HG02798 (cell line): Measurements from ENCODE around the gene TUBB8.
"Not testable (repeated sequence)": the region's sequence is repeated elsewhere in the genome, so short reads cannot be mapped to it uniquely, and the experiment has no call there.

Source experiments
- ATAC-seq: cut with Tn5 transposase; IDR thresholded peaks from one replicate; pipeline ENCODE4 v1.9.1; 2021; ENCODE audit warnings: mild to moderate bottlenecking; ENCODE audit not compliant: unreplicated experiment, poor library complexity

The TUBB8 gene

DNA sequence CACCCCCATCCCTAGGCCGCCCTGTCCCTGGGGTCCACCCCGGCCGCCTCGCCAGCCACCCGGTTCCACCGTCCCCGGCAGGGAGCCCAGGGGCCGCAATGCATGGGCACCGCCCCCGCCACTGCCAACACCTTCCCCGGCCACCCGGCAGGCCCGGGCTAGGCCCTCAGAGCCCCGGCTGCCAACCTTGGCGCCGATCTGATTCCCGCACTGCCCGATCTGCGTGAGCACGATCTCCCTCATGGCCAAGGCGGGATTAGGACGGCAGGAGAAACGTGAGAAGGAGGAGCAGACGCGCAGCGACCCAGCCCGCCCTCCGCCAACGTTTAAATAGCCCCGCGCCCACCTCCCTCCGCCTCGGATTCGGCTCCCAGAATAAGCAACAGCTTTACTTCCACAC lies at the start of gene TUBB8:
Gene TUBB8 (minus strand): TSS at position 301 of the 400 bp plus-strand sequence. CDS start 58 bp downstream, at position 243.
- no peak for ATAC-seq

DNA sequence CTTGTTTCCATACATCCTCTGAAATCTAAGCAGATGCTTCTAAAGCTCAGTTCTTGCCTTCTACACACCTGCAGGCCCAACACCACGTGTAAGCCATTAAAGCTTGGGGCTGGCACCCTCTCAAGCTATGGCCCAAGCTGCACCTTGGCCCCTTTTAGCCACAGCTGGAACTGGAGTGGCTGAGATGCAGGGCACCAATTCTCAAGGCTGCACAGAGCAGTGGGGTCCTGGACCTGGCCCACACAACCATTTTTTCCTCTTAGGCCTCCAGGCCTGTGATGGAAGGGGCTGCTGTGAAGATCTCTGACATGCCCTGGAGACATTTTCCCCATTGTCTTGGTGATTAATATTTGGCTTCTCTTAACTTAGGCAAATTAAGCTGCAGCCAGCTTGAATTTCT lies 47.4 kb upstream of the TUBB8 start:
- no peak for ATAC-seq

DNA sequence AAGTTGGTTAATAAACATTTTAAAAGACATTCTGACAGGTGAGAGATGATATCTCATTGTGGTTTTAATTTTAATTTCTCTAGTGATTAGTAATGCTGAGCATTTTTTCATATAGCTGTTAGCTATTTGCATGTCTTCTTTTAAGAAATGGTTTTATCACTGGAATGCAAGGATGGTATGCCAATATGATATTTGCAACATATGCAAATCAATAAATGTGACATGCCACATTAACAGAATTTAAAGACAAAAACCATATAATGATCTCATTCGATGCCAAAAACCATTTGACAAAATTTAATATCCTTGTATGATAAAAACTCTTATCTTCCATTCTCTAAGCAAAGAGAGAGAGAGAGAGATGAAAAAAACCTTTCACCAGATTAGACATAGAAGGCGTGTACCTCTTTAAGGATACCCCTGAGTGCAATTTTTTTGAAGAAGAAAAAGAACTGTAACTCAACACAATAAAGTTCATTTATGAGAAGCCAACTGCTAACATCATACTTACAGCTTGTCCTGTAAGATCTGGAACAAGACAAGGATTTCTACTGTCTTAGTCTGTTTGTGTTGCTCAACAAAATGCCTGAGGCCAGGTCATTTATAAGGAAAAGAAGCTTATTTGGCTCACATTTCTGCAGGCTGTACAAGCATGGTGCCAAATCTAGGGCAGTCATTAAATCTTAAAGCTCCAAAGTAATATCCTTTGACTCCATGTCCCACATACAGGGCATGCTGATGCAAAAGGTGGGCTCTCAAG lies 46.4 kb upstream of the TUBB8 start:
- ATAC-seq = no peak

DNA sequence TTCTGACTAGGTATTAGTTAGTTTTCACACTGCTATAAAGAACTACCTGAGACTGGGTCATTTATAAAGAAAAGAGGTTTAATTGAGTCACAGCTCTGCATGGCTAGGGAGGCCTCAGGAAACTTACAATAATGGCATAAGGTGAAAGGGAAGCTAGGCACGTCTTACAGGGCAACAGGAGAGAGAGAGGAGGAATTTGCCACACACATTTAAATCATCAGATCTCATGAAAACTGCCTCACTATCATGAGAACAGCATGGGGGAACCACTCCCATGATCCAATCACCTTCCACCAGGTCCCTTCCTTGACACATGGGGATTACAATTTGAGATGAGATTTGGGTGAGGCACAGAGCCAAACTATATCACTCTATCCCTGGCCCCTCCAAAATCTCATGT lies 45.5 kb upstream of the TUBB8 start:
- no peak for ATAC-seq

DNA sequence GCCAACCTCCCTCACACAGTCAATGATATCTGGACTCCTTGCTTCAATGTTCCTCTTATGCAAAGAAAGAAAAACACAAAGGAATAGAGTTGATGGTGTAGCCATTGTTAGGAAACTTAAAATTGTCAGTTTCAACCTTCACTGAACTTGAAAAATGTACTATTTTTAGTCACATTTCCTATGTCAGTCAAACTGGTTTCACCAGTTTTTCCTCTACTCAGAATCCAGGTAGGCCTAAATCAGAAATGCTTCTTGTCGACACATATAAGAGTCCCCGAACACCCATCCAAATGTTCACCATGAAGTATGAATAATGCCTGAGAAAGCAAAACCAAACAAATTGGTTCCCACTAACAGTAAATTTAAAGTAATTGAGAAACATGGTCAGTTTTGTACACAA lies 43.8 kb upstream of the TUBB8 start:
- no peak for ATAC-seq

DNA sequence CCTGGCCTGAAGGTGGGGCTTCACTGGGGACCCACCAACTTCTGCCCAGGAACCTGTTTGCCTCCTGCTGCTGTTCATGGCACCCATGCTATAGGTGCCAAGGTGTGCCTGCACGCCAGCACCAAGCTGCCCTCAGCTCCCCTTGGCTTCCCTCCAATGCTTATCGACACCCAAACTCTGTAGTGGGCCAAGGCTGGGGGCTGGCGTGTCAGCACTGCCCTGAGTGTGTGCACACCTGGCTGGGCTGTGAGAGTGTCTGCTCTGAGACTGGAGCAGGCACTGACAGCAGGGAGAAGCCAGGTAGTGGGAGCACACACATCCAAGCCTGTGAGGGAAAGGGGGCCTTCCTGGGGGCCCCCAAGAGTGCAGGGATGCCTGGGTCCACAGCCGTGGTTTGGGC lies 43.1 kb upstream of the TUBB8 start:
- ATAC-seq = no peak

DNA sequence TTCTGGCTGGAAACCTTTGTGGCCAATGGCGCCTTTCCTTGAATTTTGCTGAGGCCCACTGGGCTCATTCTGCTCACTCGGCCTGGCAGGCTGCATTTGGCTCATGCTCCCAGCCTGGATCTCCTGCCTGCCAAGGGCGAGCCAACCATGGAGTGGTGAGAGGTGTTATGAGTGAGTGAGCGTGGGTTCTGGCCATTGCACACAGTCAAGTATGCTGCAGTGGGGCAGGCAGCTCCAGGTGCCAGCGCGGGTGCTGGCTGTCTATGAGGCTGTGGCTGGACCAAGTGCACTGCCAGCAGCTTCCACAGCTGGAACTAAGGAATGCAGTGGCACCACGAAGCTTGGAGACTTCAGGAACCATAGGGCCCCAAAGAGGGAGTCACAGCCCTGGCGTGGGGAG lies 42.2 kb upstream of the TUBB8 start:
- ATAC-seq = no peak

DNA sequence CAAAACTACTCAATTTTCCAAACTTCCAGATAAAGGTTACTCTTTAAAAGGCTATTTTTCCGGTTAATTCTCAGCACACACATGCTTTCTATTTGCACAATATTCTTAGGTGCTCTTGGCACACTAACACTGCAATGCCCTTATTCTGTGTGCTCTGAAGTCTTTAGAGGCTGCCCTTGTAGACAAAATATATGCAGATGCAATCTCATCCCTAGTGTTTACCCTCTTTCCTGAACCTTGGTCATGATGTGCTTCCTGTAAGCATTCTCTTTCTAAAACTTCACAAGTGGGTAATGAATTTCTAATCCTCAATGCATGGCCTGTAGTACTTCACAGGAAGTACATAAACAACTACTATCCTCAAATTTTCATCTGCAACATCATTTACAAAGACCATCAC lies 41.1 kb upstream of the TUBB8 start:
- no peak for ATAC-seq

DNA sequence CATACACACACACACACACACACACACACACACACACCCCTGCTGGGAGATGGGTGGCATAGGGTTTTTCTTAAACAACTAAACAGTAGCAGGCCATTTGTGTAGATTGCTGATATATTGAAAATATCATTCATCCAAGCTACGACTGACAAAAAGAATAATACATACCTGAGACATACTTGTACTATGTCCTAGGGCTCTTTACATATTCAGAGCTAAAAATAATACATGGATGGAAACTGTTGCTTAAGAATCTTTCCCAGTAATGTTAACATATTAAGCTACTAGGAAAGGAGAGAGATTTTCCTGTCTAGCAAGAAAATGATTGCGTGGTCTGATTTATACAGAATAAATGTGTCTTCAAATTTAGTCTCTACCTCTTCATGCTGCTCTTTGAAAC lies 40.2 kb upstream of the TUBB8 start:
- no peak for ATAC-seq

DNA sequence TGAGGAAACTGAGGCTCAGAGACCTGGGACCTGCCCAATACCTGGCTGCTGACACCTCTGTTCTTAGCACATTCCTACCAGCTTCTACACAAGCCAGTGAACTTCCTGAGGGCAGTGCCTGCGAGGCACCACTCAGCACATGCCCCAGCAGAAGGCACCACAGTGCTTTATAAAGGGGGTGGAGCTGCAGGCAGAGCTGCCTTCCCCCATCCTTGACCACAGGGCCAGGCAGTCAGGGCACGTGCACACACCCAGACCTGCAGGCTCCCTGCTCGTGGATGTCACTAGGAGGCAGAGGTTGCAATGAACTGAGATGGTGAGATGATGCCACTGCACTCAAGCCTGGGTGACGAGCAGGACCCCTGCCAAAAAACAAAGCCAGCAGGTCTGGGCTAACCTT lies 39.2 kb upstream of the TUBB8 start:
- ATAC-seq = no peak

DNA sequence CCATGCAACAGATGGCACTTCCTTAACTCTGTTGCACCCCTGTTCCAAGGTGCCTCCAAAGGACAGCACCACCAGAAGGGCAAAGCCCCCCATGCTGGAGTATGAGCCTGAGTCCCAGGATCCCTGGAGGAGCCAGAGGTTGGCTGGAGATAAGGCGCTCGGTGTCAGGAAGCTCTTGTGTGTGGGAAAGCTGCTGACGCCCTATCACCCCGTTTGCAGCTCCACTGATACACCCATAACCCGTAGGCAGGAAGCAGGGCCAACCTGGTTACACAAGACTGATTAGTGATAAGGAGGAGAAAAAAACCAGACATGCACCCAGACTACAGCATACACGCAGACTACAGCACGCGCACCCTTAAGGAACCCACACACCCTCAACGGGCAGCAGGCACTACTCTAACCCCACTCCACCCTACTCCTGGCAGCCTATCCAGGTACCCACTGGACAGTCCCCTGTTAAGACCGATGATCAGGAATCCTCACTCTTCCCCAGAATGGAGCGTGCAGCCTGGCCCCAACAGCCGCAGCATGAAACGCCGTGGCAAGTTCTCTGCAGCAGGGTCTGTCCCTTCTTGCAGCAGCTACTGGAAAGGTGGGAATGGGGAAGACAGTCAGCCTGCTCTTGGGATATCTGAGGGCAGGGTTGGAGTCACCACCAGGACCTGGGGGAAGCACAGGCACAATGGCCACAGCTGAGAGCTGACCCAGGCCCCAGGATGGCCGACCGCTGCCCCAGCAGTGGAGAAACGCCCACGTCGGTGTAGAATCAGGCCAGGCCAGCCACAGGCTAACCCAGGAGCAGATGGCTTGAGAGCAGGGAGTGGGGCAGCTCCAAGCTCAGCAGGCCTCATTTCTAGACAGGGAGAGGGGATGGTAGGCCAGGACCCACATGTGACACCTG lies 38.3 kb upstream of the TUBB8 start:
- no peak for ATAC-seq

DNA sequence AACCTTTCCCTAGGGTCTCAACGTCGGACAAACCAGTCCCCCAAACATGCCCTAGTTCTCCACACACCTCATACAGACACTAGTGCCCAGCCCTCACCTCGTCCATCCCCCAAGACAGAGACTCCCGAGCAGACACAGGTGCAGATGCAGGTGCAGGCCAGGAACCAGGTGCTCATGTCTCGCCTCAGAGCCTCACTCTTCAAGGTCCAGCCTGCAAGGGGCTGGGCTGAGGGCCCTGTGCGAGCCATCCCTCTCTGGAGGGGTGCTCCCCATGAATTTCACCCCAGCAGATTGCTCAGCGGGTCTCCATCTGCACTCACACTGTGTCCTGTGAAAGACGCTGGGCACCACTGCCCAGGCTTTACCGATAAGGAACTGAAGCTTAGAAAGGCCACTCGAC lies 36.9 kb upstream of the TUBB8 start:
- ATAC-seq = no peak

DNA sequence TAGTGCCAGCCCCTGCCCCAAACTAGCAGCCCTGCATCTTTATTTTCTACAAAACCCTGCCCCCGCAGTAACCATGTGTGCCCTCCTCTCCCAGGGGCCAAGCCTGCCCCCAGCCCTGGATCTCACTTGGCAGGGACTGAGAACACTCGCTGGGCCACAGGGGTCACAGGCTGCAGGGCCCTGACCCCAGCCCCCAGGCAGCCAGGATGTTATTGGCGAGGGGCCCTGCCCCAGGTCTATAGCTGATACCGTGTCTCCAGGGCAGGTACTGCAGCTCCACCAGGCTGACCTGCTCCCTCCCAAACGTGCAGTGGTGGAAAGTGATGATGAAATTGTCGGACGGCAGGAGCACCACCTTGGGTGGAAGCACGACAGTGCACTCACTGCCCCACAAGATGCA lies 35.9 kb upstream of the TUBB8 start:
- ATAC-seq = no peak

DNA sequence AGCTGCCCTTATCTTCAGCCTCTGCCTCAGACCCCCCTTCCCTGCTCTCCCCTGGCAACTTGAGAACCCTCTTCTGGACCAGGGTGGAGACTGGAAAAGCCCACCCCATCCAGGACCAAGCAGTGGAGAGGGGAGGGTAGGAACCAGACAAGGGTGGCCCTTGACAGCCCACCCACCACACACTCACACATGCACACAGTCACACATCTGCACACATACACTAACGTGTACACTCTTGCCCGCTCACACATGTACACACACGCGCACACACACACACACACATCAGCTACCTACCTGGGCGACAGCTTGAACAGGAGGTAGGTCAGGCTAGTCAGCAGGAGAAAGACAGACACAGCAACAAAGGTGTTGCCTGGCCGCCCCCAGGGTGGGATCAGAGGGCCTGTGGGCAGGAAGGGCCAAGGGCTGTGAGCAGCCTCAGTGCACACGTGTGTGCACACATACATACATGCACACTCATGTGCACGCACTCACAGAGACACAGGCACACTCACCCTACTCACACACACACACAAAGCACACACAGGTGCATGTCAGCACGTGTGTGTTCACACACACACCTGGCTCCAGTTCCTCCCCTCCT lies 34.9 kb upstream of the TUBB8 start:
- ATAC-seq = no peak

DNA sequence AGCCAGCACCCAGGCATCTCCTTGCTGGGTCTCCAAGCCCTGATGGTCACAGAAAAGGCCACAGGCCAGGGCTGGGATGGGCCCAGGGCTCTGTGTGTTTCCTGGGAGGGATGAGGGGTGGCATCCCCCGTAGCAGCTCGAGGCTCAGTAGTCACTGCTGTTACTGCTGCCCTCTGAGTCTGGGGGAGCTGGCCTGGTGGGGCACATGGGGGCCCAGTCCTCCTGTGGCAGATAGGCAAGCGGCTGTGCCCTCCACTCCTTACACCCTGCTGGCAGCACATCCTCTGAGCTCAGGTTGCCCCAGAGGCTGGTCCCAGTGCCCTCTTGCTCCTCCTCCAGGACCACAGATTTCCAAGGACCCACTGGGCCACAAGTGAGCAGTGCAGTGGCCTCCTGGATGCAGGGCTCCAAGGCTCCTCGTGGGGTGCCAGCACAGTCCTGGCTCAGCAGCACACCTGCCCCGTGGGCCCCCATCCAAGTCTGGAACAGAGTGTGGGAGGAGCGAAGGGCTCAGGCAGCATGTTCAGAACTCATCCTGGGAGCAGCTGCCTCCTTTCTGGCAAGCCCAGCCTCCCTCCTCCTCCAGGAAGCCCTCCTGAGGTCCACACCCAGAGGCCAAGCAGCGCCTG lies 31.5 kb upstream of the TUBB8 start:
- no peak for ATAC-seq

DNA sequence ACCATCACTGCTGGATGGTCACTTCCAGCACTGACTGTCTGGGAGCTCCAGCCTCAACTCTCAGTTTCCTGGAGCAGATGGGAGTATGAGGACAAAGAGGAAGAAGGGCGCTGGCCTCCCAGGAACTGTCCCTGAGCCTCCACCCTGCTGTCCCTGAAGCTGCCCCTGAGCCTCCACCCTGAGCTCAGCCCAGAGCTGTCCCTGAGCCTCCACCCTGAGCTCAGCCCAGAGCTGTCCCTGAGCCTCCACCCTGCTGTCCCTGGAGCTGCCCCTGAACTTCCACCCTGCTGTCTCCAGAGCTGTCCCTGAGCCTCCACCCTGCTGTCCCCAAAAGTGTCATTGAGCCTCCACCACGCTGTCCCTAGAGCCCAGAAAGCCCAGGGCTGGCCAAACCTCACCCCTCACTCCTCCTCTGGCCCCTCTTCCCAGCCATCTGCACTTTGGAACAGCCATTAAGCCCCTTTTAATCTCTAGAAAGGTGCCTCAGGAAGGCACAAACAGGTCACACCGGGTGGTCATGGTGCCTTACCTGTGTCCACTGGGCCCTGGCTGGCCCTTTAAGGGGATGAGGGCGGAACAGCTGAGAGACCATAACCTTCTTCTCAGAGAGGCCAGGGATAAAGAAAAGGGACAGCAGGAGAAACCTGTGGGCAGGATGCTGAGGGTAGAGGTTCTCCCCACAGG lies 30.6 kb upstream of the TUBB8 start:
- ATAC-seq = no peak

DNA sequence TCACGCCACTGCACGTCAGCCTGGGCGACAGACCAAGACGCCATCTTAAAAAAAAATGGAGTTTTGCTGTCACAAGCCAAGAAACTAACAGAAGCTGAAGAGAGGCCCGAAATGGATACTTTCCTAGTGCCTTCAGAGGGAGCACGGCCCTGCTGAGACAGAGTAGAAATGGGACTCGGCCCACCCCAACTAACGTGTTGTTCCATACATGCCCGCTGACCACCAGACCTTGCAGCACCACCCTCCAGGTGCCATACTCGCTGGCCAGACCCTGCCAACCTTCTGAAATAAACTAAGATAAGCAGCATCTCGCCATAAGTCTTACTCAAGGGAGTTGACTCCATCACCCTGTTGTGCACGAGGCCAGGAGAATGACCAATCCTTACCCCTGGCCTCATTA lies 29.5 kb upstream of the TUBB8 start:
- ATAC-seq = no peak

DNA sequence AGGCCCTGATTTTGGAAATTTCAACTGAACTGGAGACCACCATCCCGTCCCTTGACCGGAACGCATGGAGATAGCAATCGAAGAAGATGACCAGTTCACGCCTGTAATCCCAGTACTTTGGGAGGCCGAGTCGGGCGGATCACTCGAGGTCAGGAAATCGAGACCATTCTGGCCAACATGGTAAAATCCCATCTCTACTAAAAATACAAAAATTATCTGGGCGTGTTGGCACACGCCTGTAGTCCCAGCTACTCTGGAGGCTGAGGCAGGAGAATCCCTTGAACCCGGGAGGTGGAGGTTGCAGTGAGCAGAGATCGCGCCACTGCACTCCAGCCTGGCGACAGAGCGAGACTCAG lies 25.1 kb upstream of the TUBB8 start:
- not testable (repeated sequence) for ATAC-seq

DNA sequence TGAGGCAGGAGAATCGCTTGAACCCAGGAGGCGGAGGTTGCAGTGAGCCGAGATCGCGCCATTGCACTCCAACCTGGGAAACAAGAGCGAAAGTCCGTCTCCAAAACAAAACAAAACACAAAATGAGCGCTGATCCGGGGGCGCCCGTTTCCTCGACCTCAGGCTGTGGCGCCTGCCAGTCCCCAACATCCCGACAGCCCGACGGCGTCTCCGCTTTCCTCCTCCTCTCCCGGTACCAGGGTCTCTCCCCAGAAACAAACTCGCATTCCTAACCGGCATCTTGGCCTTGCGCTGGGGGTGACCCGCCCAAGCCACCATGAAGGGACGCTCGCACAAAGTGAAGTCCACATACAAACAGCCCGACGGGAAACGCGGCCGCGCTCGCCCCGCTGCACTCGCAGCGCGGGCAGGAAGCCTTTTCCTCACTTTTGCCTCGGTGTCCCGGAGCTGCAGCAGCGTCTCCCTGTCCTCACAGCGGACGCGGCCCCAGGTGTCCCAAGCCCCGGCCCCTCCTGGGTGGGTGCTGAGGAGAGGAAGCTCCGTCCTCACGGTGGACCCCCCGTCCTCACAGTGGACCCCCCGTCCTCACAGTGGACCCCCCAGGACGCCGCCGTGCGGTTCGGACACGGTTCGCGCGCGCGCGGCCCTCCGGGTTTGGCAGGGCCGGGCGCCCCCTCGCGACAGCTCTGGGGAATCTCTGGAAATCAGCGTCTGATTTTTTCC lies 24.6 kb upstream of the TUBB8 start:
- not testable (repeated sequence) for ATAC-seq

DNA sequence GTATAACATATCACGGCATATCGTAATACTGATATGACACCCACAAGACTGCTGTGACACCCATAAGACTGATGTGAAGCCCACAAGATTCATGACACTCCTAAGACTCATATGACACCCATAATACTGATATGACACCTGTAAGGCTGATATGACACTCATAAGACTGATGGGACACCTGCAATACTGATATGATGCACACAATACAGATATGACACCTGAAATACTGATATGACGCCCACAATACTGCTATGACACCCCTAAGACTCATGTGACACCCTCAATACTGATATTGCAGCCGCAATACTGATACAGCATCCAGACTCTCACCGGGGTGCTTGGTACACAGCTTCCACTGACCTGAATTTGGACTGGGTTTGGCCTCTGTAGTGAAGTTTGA lies 19.1 kb upstream of the TUBB8 start:
- ATAC-seq = not testable (repeated sequence)
